Liver (tissue), 9 donors: ENCODE data around the gene TAS1R2. TPM values are rescaled to one million over a fixed set of nuclear protein-coding genes. Genes with fewer than 3 reads are reported as not detected.

Experiments used
- DNase-seq: peaks from one replicate; pipeline ENCODE4 v3.0.0-alpha.2; 2017; ENCODE audit warnings: low spot score
- H3K27ac ChIP-seq, 2 donors: one replicate each; pipeline ENCODE4 v1.7.0; 2013; ENCODE audit warnings: inconsistent platforms in 2 of 2, low read length in 2 of 2, control low read depth in 1 of 2, low read depth in 1 of 2, mild to moderate bottlenecking in 1 of 2
- H3K27me3 ChIP-seq, 4 donors: one replicate each; pipeline versions ENCODE4 v1.6.1 to v1.7.0; 2013; ENCODE audit warnings: low read length in 3 of 4, inconsistent platforms in 1 of 4, mild to moderate bottlenecking in 1 of 4, moderate library complexity in 1 of 4; ENCODE audit not compliant: control insufficient read depth in 4 of 4, insufficient read depth in 4 of 4
- H3K36me3 ChIP-seq, 4 donors: one replicate each; pipeline versions ENCODE4 v1.6.1 to v1.7.0; 2013; ENCODE audit warnings: low read length in 3 of 4, mild to moderate bottlenecking in 3 of 4, low read depth in 1 of 4, moderate library complexity in 1 of 4; ENCODE audit not compliant: control insufficient read depth in 4 of 4, insufficient read depth in 3 of 4
- H3K4me1 ChIP-seq, 4 donors: one replicate each; pipeline versions ENCODE4 v1.6.1 to v1.7.0; 2013; ENCODE audit warnings: low read length in 3 of 4, mild to moderate bottlenecking in 3 of 4, moderate library complexity in 1 of 4; ENCODE audit not compliant: control insufficient read depth in 4 of 4, insufficient read depth in 4 of 4
- H3K4me3 ChIP-seq, 3 donors: one replicate each; pipeline versions ENCODE4 v1.6.1 to v1.7.0; 2013; ENCODE audit warnings: low read length in 3 of 3, control low read depth in 1 of 3, low read depth in 1 of 3, mild to moderate bottlenecking in 1 of 3
- H3K9ac ChIP-seq, 2 donors: one replicate each; pipeline ENCODE4 v1.7.0; 2013; ENCODE audit warnings: low read length in 2 of 2, mild to moderate bottlenecking in 2 of 2, moderate library complexity in 2 of 2, control low read depth in 1 of 2, low read depth in 1 of 2
- H3K9me3 ChIP-seq, 4 donors: one replicate each; pipeline versions ENCODE4 v1.6.1 to v1.7.0; 2013; ENCODE audit warnings: low read length in 3 of 4; ENCODE audit not compliant: control insufficient read depth in 4 of 4
- ATF3 ChIP-seq: IDR thresholded peaks from 2 replicates; pipeline ENCODE4 v1.6.1; 2016; ENCODE audit warnings: antibody characterized with exemption
- CTCF ChIP-seq: fragments of 150-350 bp; IDR thresholded peaks from 2 replicates; pipeline ENCODE4 v1.5.1; 2017; ENCODE audit warnings: improper control_type of control experiment, low read depth, low read length; ENCODE audit not compliant: missing input control
- EGR1 ChIP-seq, 2 donors: IDR thresholded peaks; 2 replicates each; pipeline ENCODE4 v1.6.1; 2016 to 2018; ENCODE audit warnings: antibody characterized with exemption in 2 of 2, low read depth in 2 of 2
- FOXA1 ChIP-seq: IDR thresholded peaks from 2 replicates; pipeline ENCODE4 v1.6.1; 2016; ENCODE audit warnings: antibody characterized with exemption
- FOXA2 ChIP-seq: IDR thresholded peaks from 2 replicates; pipeline ENCODE4 v1.6.1; 2016; ENCODE audit warnings: antibody characterized with exemption
- GABPA ChIP-seq, 2 donors: IDR thresholded peaks in 1 of 2; conservative IDR thresholded peaks in 1 of 2; 2 replicates each; pipeline ENCODE4 v1.6.1; 2016; ENCODE audit warnings: antibody characterized with exemption in 2 of 2, mild to moderate bottlenecking in 1 of 2, moderate library complexity in 1 of 2
- HNF4G ChIP-seq: IDR thresholded peaks from 2 replicates; pipeline ENCODE4 v1.6.1; 2016; ENCODE audit warnings: antibody characterized with exemption
- JUND ChIP-seq, 2 donors: IDR thresholded peaks; 2 replicates each; pipeline ENCODE4 v1.6.1; 2016; ENCODE audit warnings: antibody characterized with exemption in 2 of 2
- MAX ChIP-seq: IDR thresholded peaks from 2 replicates; pipeline ENCODE4 v1.6.1; 2016; ENCODE audit warnings: antibody characterized with exemption
- NR2F2 ChIP-seq: IDR thresholded peaks from 2 replicates; pipeline ENCODE4 v1.6.1; 2016; ENCODE audit warnings: antibody characterized with exemption
- RAD21 ChIP-seq, 2 donors: IDR thresholded peaks; 2 replicates each; pipeline ENCODE4 v1.6.1; 2016; ENCODE audit warnings: antibody characterized with exemption in 2 of 2, mild to moderate bottlenecking in 2 of 2
- REST ChIP-seq: IDR thresholded peaks from 2 replicates; pipeline ENCODE4 v1.6.1; 2016; ENCODE audit warnings: antibody characterized with exemption, mild to moderate bottlenecking
- RXRA ChIP-seq, 2 donors: IDR thresholded peaks; 2 replicates each; pipeline ENCODE4 v1.6.1; 2017 to 2018; ENCODE audit warnings: antibody characterized with exemption in 2 of 2, mild to moderate bottlenecking in 1 of 2
- SP1 ChIP-seq: IDR thresholded peaks from 2 replicates; pipeline ENCODE4 v1.6.1; 2018; ENCODE audit warnings: antibody characterized with exemption, mild to moderate bottlenecking
- TAF1 ChIP-seq: conservative IDR thresholded peaks from 2 replicates; pipeline ENCODE4 v1.6.1; 2016; ENCODE audit warnings: antibody characterized with exemption, mild to moderate bottlenecking
- YY1 ChIP-seq: IDR thresholded peaks from 2 replicates; pipeline ENCODE4 v1.6.1; 2016; ENCODE audit warnings: antibody characterized with exemption, mild to moderate bottlenecking
- ZBTB33 ChIP-seq: IDR thresholded peaks from 2 replicates; pipeline ENCODE4 v1.6.1; 2016; ENCODE audit warnings: antibody characterized with exemption
- WGBS: extraction: QIAGEN DNeasy Blood & Tissue Kit; methylation state at CpG from one replicate; pipeline ENCODE4 v1.1.7; 2013; 5-methylcytosine and 5-hydroxymethylcytosine counted together
- polyA plus RNA-seq, 2 donors: library from polyadenylated mRNA; stranded (reverse) in 1 of 2; unstranded in 1 of 2; fragments of 200-250 nt in 1 of 2; fragments of >200 nt in 1 of 2; fragmentation: Nextera tagmentation in 1 of 2; extraction: Ambion mirVana in 1 of 2; gene quantifications; one replicate each; pipeline versions ENCODE4 v1.2.1 to v1.2.3, GENCODE V29; 2013 to 2015
- total RNA-seq, 2 donors: library from RNA; depleted of rRNA; stranded (reverse); fragments of >200 nt; gene quantifications; one replicate each; pipeline ENCODE4 v1.2.3, GENCODE V29; 2014
- donor health status: healthy.
- donor health status: healthy.
- donor health status: healthy.
- donor health status: healthy.
- donor health status: healthy.

Gene TAS1R2
- total and polyA plus RNA-seq, 4 donors, result not detected

- Histone ChIP-seq H3K9me3 (no peaks in the 10 kb centered on the region), H3K27ac (no peak overlapping the region), H3K36me3 (peaks cover 25 to 79% (median 39%) of the 10 kb centered on the region in 4 donors), H3K9ac (no peak overlapping the region), H3K4me1 (peaks cover 0 to 4% (median 0%) of the 10 kb centered on the region in 4 donors), H3K27me3 (no peaks in the 10 kb centered on the region), H3K4me3 (no peak overlapping the region)
- TF ChIP-seq HNF4G (no peak), FOXA1 (no peak), REST (no peak), FOXA2 (no peak), SP1 (no peak), RXRA (IDR thresholded peaks at IDR 0.05) (no peak), GABPA (IDR thresholded peaks at IDR 0.05 in 1 of 2, conservative IDR thresholded peaks at IDR 0.05 in 1 of 2) (no peak), MAX (no peak)
- no peak for DNase-seq
- 87% methylated on average over 21 of the region's 21 CpGs for WGBS
Observed at GRCh38 chr1:18879791-18880309, 20.4 kb upstream of the TAS1R2 start.

- H3K4me1 ChIP-seq, result peaks cover 0 to 4% (median 0%) of the 10 kb centered on the region in 4 donors
- TF ChIP-seq JUND (IDR thresholded peaks at IDR 0.05), result no peak
- no peak for TF ChIP-seq RAD21 (IDR thresholded peaks at IDR 0.05)
- TF ChIP-seq FOXA1, result no peak
- TF ChIP-seq YY1, result no peak
- TF ChIP-seq CTCF, result no peak
- no peak for TF ChIP-seq FOXA2
- no peak for TF ChIP-seq TAF1
- TF ChIP-seq MAX, result no peak
- TF ChIP-seq HNF4G, result no peak
- TF ChIP-seq GABPA (IDR thresholded peaks at IDR 0.05 in 1 of 2, conservative IDR thresholded peaks at IDR 0.05 in 1 of 2), result no peak
- no peak for TF ChIP-seq RXRA (IDR thresholded peaks at IDR 0.05)
- TF ChIP-seq NR2F2, result no peak
- TF ChIP-seq ATF3, result no peak
- no peak for TF ChIP-seq SP1
- no peak for TF ChIP-seq EGR1 (IDR thresholded peaks at IDR 0.05; ENCODE audit: low read depth in 2 of 2)
- no peak for TF ChIP-seq ZBTB33
- no peak for TF ChIP-seq REST
- H3K9me3 ChIP-seq, result no peaks in the 10 kb centered on the region
- H3K36me3 ChIP-seq, result peaks cover 25 to 76% (median 39%) of the 10 kb centered on the region in 4 donors
- DNase-seq, result no peak
- no peak overlapping the region for H3K27ac ChIP-seq
- no peak overlapping the region for H3K4me3 ChIP-seq
- WGBS, result 89% methylated on average over 12 of the region's 12 CpGs
- no peaks in the 10 kb centered on the region for H3K27me3 ChIP-seq
- H3K9ac ChIP-seq, result no peak overlapping the region
Observed at GRCh38 chr1:18879215-18879790, 19.8 kb upstream of the TAS1R2 start.
